H1 (cell line): Measurements from ENCODE around the gene NDUFA11. TPM values are rescaled to one million over a fixed set of nuclear protein-coding genes. Genes with fewer than 3 reads are reported as not detected.

Experiments used
- CTCF ChIA-PET: fragments of 300-600 bp; sonication (Branson Sonifier 250); formaldehyde crosslinking; loops from one replicate; lab custom pipeline; 2021; ENCODE audit not compliant: partially characterized antibody; lab: Charles Lee
- POLR2A ChIA-PET: fragments of 300-600 bp; sonication (Branson Sonifier 250); formaldehyde crosslinking; loops from one replicate; lab custom pipeline; 2021; ENCODE audit warnings: inconsistent platforms; ENCODE audit not compliant: partially characterized antibody; lab: Charles Lee
- DNase-seq, 2 experiments: peaks; one replicate each; pipeline versions ENCODE4 v3.0.0 to v3.0.0-alpha.2; 2010 to 2022; ENCODE audit warnings: low spot score in 2 of 2, low read depth in 1 of 2, mixed read lengths in 1 of 2
- FAIRE-seq: peaks from 2 replicates; lab custom pipeline; 2011; peaks lifted over from hg19 to GRCh38; lab: Jason Lieb, UNC
- H2AFZ ChIP-seq: 2 replicates; pipeline ENCODE4 v1.8.1; 2012; ENCODE audit warnings: low read length, inconsistent platforms
- H2AK5ac ChIP-seq: 2 replicates; pipeline ENCODE4 v1.6.1; 2013; ENCODE audit warnings: low read depth, low read length
- H2BK120ac ChIP-seq: replicated peaks from 2 replicates; pipeline ENCODE3; 2013; ENCODE audit warnings: low read depth, low read length, inconsistent platforms
- H2BK12ac ChIP-seq: 2 replicates; pipeline ENCODE4 v1.6.1; 2013; ENCODE audit warnings: low read depth, low read length
- H2BK15ac ChIP-seq: 2 replicates; pipeline ENCODE4 v1.6.1; 2013; ENCODE audit warnings: low read length
- H2BK20ac ChIP-seq: 2 replicates; pipeline ENCODE4 v1.6.1; 2013; ENCODE audit warnings: low read length
- H2BK5ac ChIP-seq: 2 replicates; pipeline ENCODE4 v1.6.1; 2013; ENCODE audit warnings: low read depth, low read length
- H3K14ac ChIP-seq: 2 replicates; pipeline ENCODE4 v1.6.1; 2013; ENCODE audit warnings: inconsistent platforms; ENCODE audit not compliant: insufficient read length
- H3K18ac ChIP-seq: 2 replicates; pipeline ENCODE4 v1.6.1; 2013; ENCODE audit warnings: low read length; ENCODE audit errors: extremely low read depth
- H3K23ac ChIP-seq: 2 replicates; pipeline ENCODE4 v1.6.1; 2013; ENCODE audit warnings: inconsistent platforms; ENCODE audit not compliant: insufficient read length
- H3K23me2 ChIP-seq: 2 replicates; pipeline ENCODE4 v1.6.1; 2013; ENCODE audit warnings: low read depth, low read length
- H3K27ac ChIP-seq: 2 replicates; pipeline ENCODE4 v1.6.1; 2011; ENCODE audit warnings: low read depth, low read length, inconsistent platforms
- H3K27me3 ChIP-seq, 4 experiments: replicated peaks in 1 of 4; 1 replicate in 1 of 4; 2 replicates in 3 of 4; pipeline versions ENCODE4 v1.6.1 to v1.8.1; 2011 to 2013; ENCODE audit warnings: low read length in 3 of 4, mild to moderate bottlenecking in 3 of 4, inconsistent platforms in 2 of 4, mixed read lengths in 2 of 4, moderate library complexity in 1 of 4; ENCODE audit not compliant: control insufficient read depth in 3 of 4, insufficient read depth in 3 of 4; ENCODE audit errors: extremely low read depth in 1 of 4
- H3K36me3 ChIP-seq, 4 experiments: 2 replicates each; pipeline versions ENCODE4 v1.6.1 to v1.8.1; 2011 to 2013; ENCODE audit warnings: mild to moderate bottlenecking in 4 of 4, low read length in 3 of 4, moderate library complexity in 2 of 4, control low read depth in 1 of 4, inconsistent platforms in 1 of 4; ENCODE audit not compliant: insufficient read depth in 4 of 4, control insufficient read depth in 2 of 4
- H3K4ac ChIP-seq: replicated peaks from 2 replicates; pipeline ENCODE3; 2013; ENCODE audit warnings: low read length, low read depth, mixed read lengths, inconsistent platforms; ENCODE audit not compliant: insufficient read length
- H3K4me1 ChIP-seq, 4 experiments: replicated peaks in 1 of 4; 1 replicate in 1 of 4; 2 replicates in 3 of 4; pipeline versions ENCODE4 v1.6.1 to v1.8.1; 2011 to 2013; ENCODE audit warnings: low read length in 3 of 4, inconsistent platforms in 2 of 4, mixed read lengths in 1 of 4; ENCODE audit not compliant: insufficient read depth in 4 of 4, control insufficient read depth in 3 of 4
- H3K4me2 ChIP-seq, 2 experiments: 2 replicates each; pipeline versions ENCODE4 v1.6.1 to v1.8.1; 2011 to 2013; ENCODE audit warnings: low read depth in 2 of 2, low read length in 2 of 2, control low read depth in 1 of 2, inconsistent platforms in 1 of 2, mild to moderate bottlenecking in 1 of 2; ENCODE audit not compliant: insufficient read depth in 1 of 2
- H3K4me3 ChIP-seq, 4 experiments: fragments of 200-600, 300-600 bp in 1 of 4; sonication (generic), shearing (Covaris generic), sonication (Bioruptor Twin) in 1 of 4; 2 replicates each; pipeline versions ENCODE4 v1.5.1 to v1.8.1; 2011 to 2016; ENCODE audit warnings: low read length in 4 of 4, low read depth in 3 of 4, control low read depth in 2 of 4, inconsistent platforms in 2 of 4, mild to moderate bottlenecking in 2 of 4, mixed read lengths in 1 of 4, moderate library complexity in 1 of 4; ENCODE audit not compliant: insufficient read depth in 2 of 4; ENCODE audit errors: extremely low read depth in 1 of 4
- H3K56ac ChIP-seq: replicated peaks from 2 replicates; pipeline ENCODE3; 2013; ENCODE audit warnings: low read depth, mild to moderate bottlenecking, mixed read lengths, low read length, inconsistent platforms; ENCODE audit not compliant: insufficient read length
- H3K79me1 ChIP-seq: 2 replicates; pipeline ENCODE4 v1.6.1; 2013; ENCODE audit warnings: low read depth, low read length, control low read depth
- H3K79me2 ChIP-seq, 2 experiments: 2 replicates each; pipeline versions ENCODE4 v1.6.1 to v1.8.1; 2012 to 2013; ENCODE audit warnings: low read length in 2 of 2, mild to moderate bottlenecking in 2 of 2, inconsistent platforms in 1 of 2; ENCODE audit not compliant: insufficient read depth in 2 of 2, control insufficient read depth in 1 of 2
- H3K9ac ChIP-seq, 4 experiments: replicated peaks in 1 of 4; 1 replicate in 1 of 4; 2 replicates in 3 of 4; pipeline versions ENCODE4 v1.6.1 to v1.8.1; 2011 to 2013; ENCODE audit warnings: low read depth in 3 of 4, low read length in 3 of 4, control low read depth in 2 of 4, mild to moderate bottlenecking in 2 of 4, moderate library complexity in 2 of 4, inconsistent platforms in 1 of 4; ENCODE audit errors: extremely low read depth in 1 of 4
- H3K9me3 ChIP-seq, 2 experiments: 2 replicates each; pipeline versions ENCODE4 v1.6.1 to v1.8.1; 2012 to 2013; ENCODE audit warnings: mild to moderate bottlenecking in 2 of 2, moderate library complexity in 2 of 2, control low read depth in 1 of 2, inconsistent platforms in 1 of 2, low read depth in 1 of 2, low read length in 1 of 2, mixed read lengths in 1 of 2; ENCODE audit not compliant: insufficient read depth in 2 of 2
- H4K20me1 ChIP-seq, 2 experiments: replicated peaks in 1 of 2; 2 replicates each; pipeline versions ENCODE3 to v1.8.1; 2011 to 2013; ENCODE audit warnings: inconsistent platforms in 2 of 2, low read length in 2 of 2, mild to moderate bottlenecking in 1 of 2; ENCODE audit not compliant: insufficient read depth in 2 of 2, control insufficient read depth in 1 of 2
- H4K5ac ChIP-seq: 2 replicates; pipeline ENCODE4 v1.6.1; 2013; ENCODE audit warnings: low read length, low read depth, mixed read lengths, inconsistent platforms; ENCODE audit not compliant: insufficient read length
- H4K8ac ChIP-seq: 2 replicates; pipeline ENCODE4 v1.8.0; 2013; ENCODE audit warnings: mild to moderate bottlenecking, moderate library complexity, low read length, inconsistent platforms; ENCODE audit not compliant: insufficient read depth; ENCODE audit errors: extremely low read depth
- H4K91ac ChIP-seq: replicated peaks from 2 replicates; pipeline ENCODE3; 2013; ENCODE audit warnings: low read length, mixed read lengths, inconsistent platforms; ENCODE audit not compliant: insufficient read length
- GTF2F1 ChIP-seq: IDR thresholded peaks from 2 replicates; pipeline ENCODE4 v1.6.1; 2012; ENCODE audit warnings: low read depth, low read length, improper control_type of control experiment, borderline replicate concordance
- KDM1A ChIP-seq: fragments of 200-600, 300-600 bp; sonication (generic); IDR thresholded peaks from 2 replicates; pipeline ENCODE4 v1.7.1; 2016; ENCODE audit warnings: mild to moderate bottlenecking, low read length, borderline replicate concordance
- WGBS, 2 experiments: shearing (Covaris generic) in 1 of 2; methylation state at CpG; one replicate each; pipeline versions ENCODE4 v1.1.6 to v1.1.7; 2013 to 2015; ENCODE audit warnings: low lambda C conversion rate in 2 of 2, mixed read lengths in 2 of 2, inconsistent platforms in 1 of 2, low coverage in 1 of 2, missing lambda C conversion rate in 1 of 2; ENCODE audit not compliant: insufficient replicate concordance in 2 of 2, insufficient coverage in 1 of 2, insufficient read length in 1 of 2; ENCODE audit errors: extremely low coverage in 1 of 2, missing lambda C conversion rate in 1 of 2; 5-methylcytosine and 5-hydroxymethylcytosine counted together
- polyA plus RNA-seq, 7 experiments: library from polyadenylated mRNA; depleted of rRNA in 3 of 7; stranded (reverse) in 5 of 7; unstranded in 2 of 7; fragments of >200 nt in 5 of 7; fragments of 200-250 nt in 2 of 7; gene quantifications; 1 replicate in 5 of 7; 2 replicates in 1 of 7; 4 replicates in 1 of 7; pipeline versions ENCODE4 v1.2.1 to v1.2.3, GENCODE V29; 2011 to 2013; ENCODE audit warnings: missing spikeins in 2 of 7, mixed read lengths in 2 of 7
- total RNA-seq: library from RNA; stranded (reverse); fragmentation: NEBNext Ultra II Directional; extraction: Animal tissue kit (Norgen Biotek cat#: 25700); gene quantifications from 2 replicates; pipeline ENCODE4 v1.2.1, GENCODE V29; 2021
- TF ChIP-seq, protein P1 (sequence below): IDR thresholded peaks from 2 replicates; pipeline ENCODE4 v1.6.1; 2012; ENCODE audit warnings: inconsistent platforms

NDUFA11 gene
- total and polyA plus RNA-seq, 2 of the 8 experiments (the other 6 are each of a cell fraction or from before 2014, with no cell fraction given): 205 to 1,037 TPM

DNA sequence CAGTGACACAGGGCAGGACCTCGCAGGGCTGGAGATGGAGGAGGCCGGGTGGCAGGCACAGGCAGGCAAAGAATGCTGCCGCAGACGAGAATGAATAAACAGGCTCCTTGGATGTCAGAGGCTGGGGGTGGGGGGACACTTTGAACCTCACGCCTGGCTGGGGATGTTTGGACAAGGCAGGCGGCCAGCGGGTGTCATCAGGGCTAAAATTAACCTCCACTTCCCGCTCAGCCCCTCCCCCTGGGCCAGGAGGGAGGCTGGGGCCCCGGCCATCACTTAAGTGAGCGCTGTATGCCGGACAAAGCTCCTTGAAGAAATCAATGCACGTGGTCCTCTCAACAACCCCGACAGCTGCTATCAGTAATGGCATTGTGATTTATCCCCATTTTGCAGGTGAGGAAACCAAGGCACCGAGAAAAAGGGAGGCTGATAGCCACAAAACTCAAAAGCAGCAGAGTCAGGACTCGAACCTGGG, 22.9 kb downstream of the NDUFA11 start:
- H3K79me1 ChIP-seq: no peaks in the 10 kb centered on the region
- WGBS, 2 experiments: 70% methylated on average over 15 of the region's 15 CpGs; no CpG with 5 or more reads in 1 of the 2 experiments

More for the DNA sequence above, 22.9 kb downstream of the NDUFA11 start:
- H3K4me3 ChIP-seq: no peak overlapping the region
- H3K4me1 ChIP-seq: peaks cover 0 to 17% (median 6%) of the 10 kb centered on the region in 4 experiments; a peak in 6 of 7 replicates
- H2BK120ac ChIP-seq: no peak overlapping the region
- ChIA-PET POLR2A (interaction anchor here (2.5 kb wide), 1 partner anchor 52 kb away, joined by 8 read pairs; no protein-coding TSS in a partner anchor), CTCF (interaction anchor here (1.6 kb wide), 1 partner anchor 77 kb away, joined by 9 read pairs; no protein-coding TSS in a partner anchor)
- no peak overlapping the region for H2BK15ac ChIP-seq
- no peak overlapping the region for H2AK5ac ChIP-seq
- H4K5ac ChIP-seq: peak overlapping the region; percentile 1
- TF ChIP-seq, protein P1, sequence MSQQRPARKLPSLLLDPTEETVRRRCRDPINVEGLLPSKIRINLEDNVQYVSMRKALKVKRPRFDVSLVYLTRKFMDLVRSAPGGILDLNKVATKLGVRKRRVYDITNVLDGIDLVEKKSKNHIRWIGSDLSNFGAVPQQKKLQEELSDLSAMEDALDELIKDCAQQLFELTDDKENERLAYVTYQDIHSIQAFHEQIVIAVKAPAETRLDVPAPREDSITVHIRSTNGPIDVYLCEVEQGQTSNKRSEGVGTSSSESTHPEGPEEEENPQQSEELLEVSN: peak; percentile 24; the same call in 1 of the 2 replicates
- TF ChIP-seq KDM1A (peak; percentile 78; the same call in 1 of the 2 replicates), GTF2F1 (no peak)
- no peak overlapping the region for H2AFZ ChIP-seq
- H4K91ac ChIP-seq: no peak overlapping the region
- no peak overlapping the region for H3K27ac ChIP-seq
- no peak overlapping the region for H2BK20ac ChIP-seq
- no peaks in the 10 kb centered on the region for H4K20me1 ChIP-seq
- no peak overlapping the region for H3K56ac ChIP-seq
- no peak overlapping the region for H3K14ac ChIP-seq
- no peak overlapping the region for H3K23ac ChIP-seq
- H4K8ac ChIP-seq: no peak overlapping the region
- no peak overlapping the region for H2BK5ac ChIP-seq
- DNase-seq (no peak), FAIRE-seq (no peak)
- no peak overlapping the region for H3K18ac ChIP-seq
- no peaks in the 10 kb centered on the region for H3K36me3 ChIP-seq
- H3K23me2 ChIP-seq: no peaks in the 10 kb centered on the region
- peak overlapping the region in 1 of 2 experiments; percentile 34; a peak in 2 of 4 replicates for H3K4me2 ChIP-seq
- no peak overlapping the region for H3K9ac ChIP-seq
- no peaks in the 10 kb centered on the region for H3K9me3 ChIP-seq
- H3K27me3 ChIP-seq: 0 out of 7 replicates have a peak, but pooled peaks cover 0 to 2% (median 0%) of the 10 kb centered on the region in 4 experiments
- H3K79me2 ChIP-seq: no peaks in the 10 kb centered on the region
- H3K4ac ChIP-seq: no peak overlapping the region
- H2BK12ac ChIP-seq: no peak overlapping the region
